HTR-8/SVneo (cell line): ENCODE measurements around the gene CDK12.
A peak's percentile ranks its signal among the peaks of the same experiment; 100 is the strongest.
"Not testable (repeated sequence)": the region's sequence is repeated elsewhere in the genome, so short reads cannot be mapped to it uniquely, and the experiment has no call there.

Source experiments
- DNase-seq: peaks from one replicate; pipeline ENCODE4 v3.0.0; 2011; ENCODE audit warnings: low spot score, mixed read lengths; ENCODE audit not compliant: insufficient read length
- FAIRE-seq: peaks from 2 replicates; lab custom pipeline; 2011; peaks lifted over from hg19 to GRCh38; lab: Jason Lieb, UNC

The CDK12 gene

DNA sequence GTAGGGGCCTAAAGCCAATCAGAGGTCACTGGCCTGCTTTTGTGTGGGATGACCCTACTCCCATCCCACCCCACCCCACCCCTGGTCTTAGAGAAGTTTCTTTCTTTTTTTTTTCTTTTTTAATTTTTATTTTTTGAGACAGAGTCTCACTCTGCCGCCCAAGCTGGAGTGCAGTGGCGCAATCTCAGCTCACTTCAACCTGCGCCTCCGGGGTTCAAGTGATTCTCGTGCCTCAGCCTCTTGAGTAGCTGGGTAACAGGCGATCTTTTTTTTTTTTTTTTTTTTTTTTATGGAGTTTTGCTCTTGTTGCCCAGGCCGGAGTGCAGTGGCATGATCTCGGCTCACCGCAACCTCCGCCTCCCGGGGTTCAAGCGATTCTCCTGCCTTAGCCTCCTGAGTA lies 83.1 kb downstream of the CDK12 start:
- FAIRE-seq: not testable (repeated sequence)

DNA sequence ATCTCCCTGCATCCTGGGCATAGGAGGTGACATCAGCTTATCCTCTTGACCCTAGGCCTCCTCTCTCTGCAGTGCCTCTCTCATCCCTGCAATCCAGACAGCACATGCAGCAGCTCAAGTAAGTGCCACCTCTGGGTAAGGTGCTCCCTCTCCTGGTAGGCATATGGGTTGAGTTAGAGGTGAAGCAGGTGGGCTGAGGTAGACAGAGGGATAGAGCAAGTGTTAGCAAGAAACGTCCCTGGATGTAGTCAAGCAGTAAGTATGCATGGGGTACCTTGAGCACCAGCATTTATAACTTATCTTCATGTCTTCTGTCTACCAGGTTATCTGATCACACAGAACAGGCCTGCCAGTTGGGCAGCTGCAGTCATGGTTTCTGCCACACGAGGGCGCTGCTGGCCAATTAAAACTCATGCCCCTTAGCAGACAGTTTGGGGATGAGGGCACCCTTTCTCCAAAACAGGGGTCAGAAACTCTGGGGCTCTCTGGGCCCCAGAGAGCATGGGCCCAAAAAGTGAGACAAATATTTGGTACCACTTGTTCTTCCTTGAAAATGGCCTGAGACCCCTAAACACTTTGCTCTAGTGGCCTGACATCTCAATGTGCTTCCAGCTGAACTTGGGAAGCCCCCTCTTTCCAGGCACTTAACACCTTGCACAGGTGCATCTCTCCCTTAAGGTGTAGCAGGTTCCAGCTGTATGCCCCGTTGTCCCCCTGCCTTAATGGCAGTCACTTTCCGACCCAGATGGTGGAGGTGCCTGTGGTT lies 86.6 kb downstream of the CDK12 start:
- DNase-seq: peak; percentile 84
- peak; percentile 85 for FAIRE-seq

More for the DNA sequence above, 83.1 kb downstream of the CDK12 start:
- DNase-seq: not testable (repeated sequence)

DNA sequence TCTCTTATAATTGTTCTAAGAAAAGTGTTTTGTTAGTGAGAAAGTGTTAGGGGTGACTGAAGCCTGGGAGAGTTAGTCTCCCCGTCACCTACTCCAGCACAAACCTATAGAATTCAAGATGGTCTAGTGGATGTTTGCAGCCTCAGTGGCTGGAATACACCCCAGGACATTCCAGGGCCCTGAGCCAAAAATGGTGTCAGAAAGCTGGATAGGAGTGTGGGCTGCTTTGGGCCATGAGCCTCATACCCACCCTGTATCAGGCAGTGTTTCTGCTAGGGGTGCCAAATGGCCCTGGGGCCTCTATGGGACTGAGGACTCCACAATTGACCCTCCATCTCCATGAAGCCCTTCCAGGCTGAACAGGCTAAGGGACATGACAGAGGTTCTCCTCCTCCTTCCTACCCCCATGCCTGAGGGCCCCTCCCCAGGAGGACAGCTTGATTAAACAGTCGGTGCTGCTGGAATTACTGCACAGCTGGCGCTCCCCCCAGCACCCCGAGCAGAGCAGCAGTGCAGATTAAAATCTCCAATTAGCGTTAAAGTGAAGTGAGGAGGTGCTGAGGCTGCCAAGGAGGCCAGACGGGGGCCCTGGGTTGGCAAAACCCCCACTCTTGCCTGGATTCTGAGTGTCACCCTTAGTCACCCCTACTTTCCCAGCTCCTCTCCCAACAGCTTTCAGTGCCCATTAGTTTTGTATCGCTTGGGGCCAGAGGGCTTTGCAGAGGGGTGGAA lies 87.4 kb downstream of the CDK12 start:
- DNase-seq: no peak
- FAIRE-seq: peak; percentile 9

DNA sequence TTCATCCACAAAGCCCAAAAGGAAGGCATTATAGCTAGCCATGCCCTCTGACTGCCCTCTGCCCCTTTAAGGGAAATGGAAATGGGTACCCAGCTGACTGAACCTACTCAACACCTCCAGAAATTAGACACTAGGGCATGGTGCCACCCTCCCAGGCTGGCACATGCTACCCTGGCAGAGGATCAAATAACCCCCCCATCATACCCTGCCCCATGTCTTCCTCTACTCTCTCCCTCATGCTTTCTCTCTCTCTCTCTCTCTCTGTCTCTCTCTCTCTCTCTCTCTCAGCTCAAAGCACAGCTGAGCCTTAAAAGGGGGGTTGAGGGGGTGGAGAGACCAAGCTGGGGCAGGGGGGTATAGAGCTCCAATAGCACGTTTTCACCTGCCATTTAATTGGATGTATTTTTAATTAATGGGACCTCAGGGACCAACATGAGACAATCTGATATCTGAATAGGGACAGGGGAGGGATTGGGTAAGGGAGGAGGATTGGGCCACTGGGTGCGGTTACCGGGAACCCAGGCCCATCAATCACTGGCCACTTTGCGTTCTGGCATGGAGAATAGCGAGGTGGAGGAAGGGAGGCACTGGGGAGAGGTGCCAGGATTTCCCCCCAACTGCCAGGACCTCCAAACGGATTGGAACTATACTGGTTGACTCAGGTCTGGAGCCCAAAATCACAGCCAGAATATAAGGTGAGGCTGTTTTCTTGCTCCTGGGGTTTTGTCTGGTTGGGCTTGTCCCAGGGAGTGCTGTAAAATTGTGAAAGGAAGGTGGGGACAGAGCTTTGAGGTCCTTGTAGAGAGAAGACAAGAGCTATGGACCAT lies 88.7 kb downstream of the CDK12 start:
- DNase-seq: no peak
- peak; percentile 44 for FAIRE-seq

DNA sequence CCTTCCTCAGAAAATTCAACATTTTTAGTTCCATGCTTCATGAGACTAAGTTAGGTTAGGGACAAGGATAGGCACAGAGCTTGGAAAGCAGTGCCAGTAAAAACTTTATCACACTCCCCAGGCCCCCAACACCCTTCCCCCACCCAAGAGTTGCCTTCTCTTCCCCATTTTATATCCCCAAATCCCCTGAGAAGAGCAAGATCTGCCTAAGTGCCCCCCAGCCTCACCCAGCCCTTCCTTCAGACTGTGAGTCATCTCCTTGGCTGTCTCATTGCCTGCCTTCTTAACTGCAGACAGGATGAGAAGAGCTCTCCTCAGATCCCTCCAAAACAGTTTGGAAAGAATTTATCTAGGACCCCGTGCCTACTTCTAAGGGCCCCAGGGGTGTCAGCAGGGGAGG lies 90.6 kb downstream of the CDK12 start:
- FAIRE-seq (no peak), DNase-seq (no peak)

DNA sequence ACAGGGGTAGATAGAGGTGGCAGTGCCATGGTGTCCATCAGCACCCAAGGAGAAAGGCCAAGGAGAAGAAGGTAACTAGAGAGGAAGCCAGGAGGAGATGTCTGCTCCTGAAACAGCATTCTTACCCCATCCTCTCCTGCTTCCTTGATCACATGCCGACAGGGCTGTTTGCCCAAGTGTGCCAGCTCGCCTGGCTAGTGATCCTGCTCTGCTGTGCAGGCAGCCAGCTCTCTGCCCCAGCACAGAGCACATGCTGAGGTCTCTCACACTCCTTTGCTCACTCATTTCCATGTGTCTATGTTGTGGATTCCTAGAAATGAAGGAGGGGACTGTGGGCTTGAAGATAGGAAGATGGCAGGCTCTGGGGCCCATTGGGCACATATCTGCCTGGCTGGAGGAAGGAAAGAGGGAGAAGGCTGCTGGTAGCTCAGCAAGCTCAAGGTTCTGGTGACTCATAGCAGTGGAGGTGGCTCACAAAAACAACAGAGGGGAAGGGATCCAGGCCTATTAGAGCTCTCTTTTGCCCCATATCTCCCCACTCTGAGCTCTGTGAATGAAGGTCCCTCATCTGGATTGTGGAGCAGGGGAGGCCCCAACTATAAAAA lies 92.2 kb downstream of the CDK12 start:
- DNase-seq (no peak), FAIRE-seq (no peak)

DNA sequence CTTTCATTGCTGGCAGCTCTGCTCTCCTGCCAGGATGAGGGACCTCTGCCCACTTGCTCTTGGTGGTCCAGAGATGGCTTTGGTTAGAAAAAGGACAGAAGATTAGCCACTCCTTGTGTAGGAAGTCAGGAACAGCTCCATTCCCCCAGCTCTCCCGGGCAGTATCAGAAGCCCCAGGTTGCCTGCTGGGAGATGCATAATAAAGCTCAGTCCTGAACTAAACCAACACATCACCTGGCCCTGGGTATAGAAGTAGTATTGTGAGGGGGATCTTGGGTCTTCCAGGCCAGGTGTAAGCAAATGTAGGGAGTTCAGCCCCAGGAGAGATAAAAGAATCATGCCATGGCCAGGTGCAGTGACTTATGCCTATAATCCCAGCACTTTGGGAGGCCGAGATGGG lies 94.1 kb downstream of the CDK12 start:
- DNase-seq (no peak), FAIRE-seq (no peak)

DNA sequence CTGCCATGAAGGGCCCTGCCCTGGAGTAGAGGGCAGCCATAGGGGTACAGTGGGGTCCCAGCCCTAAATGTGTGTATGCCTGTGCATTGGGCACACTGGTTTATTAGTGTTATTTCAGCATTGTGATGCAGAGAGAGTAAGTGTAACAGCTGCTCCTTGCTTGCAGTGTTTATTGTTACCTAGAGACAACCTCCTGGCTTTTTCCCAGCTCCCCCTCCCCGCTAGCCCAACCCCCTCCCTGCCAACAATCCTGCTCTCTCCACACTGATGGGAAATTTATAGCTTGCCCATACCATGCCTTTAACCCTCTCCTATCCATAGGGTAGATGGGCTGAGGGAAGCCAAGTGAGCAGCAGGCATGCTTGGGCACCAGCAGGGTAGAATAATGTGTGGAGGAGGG lies 95.1 kb downstream of the CDK12 start:
- FAIRE-seq (no peak), DNase-seq (no peak)

DNA sequence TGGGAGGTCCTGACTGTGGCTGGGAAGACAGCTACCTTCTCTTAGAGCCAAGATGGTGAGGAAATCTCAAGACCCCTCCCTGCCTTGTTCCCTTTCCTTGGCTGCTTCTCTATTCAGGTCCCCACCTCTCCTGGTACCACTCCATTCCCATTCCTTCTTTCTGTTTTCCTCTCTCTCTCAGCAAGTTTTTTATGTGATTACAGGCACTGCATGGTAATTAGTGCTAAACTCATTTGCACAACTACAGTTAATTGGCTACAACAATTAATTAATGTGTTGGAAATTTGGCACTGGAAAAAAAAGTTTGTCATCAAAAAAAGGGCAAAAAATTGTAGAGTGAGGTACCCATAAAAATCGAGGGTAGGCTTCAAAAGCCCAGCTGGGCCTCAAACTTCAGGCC lies 101.1 kb downstream of the CDK12 start:
- DNase-seq: no peak
- FAIRE-seq: no peak

DNA sequence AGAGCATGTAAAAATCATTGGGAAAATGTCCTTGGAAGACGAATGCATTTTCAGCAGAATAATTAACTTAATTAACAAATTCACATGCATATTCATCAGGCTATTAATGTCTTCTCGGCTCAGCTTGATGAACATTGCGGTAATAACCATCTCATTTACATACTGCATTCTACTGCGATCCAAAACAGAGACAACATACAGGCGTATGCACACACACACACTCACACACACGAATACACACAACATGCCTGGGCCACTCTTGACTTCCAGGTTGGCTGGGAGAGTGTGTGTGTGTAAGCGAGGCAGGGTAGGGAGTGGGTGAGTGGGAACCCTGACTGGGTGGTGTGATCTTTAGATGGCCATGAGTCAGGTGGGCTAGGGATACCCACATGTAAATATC lies 101.7 kb downstream of the CDK12 start:
- FAIRE-seq (peak; percentile 69), DNase-seq (no peak)

DNA sequence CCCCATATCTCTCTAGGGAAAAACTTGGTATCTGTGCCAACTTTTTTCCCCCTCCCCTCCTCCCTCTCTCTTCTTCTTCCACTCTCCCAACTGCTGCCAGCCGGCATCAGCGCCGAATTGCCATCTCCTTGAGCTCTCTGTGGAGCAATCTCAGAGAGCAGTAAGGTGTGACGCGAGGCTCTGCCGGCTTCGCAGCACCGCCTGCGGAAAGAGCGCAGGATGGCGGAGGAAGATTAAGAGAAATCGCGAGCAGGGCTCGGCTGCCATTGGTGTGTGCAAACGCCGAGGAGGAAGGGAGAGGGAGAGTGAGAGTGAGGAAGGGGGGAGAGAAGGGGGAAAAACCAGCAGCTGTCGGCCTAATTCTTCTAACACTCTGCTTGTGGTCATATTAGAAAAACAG lies 102.2 kb downstream of the CDK12 start:
- DNase-seq: no peak
- no peak for FAIRE-seq

DNA sequence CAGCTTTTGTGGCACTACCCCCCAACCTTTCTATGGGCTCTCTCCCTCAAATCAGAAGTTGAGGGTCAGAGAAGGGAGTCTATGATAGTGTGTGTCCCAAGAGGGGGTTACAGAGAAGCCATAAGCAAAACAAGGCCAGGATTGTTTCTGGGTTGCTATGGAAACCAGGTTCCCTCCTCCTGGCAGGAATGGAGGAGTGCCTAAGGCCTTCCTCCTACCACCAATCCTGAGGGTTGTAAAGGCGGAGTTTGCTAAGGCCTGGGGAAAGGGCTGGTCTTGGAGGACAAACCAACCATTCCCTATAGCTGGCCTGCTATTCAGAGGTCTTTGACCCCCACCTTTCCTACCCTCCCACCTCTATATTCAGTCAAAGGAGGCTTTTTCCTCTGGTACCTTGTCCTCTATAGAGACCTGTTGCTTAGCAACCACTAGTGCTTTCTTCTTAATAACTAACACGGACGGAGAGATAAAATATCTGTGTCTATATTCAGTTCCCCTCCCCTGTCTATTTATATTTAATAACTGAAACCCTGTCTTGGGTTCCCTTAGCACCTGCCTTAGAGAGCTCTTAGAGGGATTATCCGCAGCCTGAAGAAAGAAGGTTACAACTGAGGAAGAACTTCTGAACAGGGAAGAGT lies 103.0 kb downstream of the CDK12 start:
- FAIRE-seq (no peak), DNase-seq (no peak)

DNA sequence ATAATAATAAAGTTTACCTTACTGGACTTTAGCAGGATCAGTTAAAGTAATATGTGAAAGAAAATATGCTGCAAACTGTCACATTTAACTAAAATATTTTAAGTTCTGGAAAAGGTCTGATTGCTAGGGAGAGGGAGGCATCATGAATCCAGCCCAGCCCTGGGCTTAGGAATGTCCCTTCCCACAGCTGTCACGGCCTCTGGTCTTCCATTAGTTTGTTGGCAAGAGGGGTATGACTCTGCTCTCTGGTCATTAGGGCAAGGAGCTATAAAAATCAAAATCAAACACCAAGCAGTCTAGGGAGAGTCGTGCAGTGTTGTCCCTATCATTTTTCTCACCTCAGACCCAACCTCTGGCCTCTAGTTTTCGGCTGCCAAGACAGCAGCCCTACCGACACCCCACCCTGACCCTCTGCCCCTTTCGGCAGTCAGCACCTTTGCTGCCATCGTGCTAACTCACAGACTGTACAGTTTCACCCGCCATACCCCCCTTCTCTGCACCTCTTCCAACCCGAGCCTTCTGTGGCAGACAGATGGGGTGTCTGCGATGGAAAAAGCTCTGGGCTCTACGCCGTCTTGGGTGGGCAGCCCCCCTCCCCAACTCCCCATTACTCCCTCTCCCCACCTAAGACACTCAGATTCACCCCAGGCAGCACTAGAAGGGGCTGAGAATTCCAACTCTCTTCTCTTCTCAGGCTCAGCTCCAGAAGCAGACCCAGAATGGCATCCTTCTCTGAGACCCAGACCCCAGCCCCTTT lies 105.0 kb downstream of the CDK12 start:
- DNase-seq (no peak), FAIRE-seq (no peak)

DNA sequence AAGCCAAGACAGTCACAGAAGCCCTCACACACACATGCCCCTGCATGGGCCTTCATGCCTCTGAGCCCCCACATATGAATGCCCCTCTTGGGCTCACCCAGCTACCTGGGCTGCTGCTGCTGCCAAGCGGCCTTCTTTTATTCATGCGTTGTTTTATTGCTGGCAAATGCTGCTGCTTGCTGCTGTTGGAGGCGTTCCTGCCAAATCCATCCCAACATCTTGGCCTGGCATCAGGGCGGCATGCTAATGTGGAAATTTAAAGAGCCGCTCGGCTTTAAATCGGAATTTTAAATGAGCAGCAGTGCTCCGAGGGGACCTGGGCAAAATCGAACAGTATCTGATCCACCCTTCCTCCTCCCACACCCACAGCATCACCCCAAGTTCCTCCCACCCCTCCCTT lies 107.4 kb downstream of the CDK12 start:
- DNase-seq (no peak), FAIRE-seq (no peak)

DNA sequence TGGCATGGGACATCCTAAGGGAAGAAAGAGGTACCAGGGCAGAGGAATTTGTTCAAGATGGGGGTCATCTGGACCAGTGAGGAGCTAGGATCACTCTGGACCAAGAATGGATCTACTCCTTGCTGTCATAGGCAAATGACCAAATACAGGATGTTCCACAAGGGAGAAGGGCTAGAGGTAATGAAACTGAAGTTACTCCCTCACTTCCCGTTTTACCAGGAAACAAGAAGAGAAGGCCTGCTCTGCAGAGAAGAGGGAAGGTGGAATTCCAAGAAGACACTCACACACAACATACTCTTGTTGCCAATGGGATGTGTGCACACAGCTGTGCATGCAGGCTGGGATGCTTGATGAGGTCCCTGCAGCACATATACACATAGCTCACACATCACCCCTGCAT lies 107.8 kb downstream of the CDK12 start:
- no peak for FAIRE-seq
- no peak for DNase-seq

DNA sequence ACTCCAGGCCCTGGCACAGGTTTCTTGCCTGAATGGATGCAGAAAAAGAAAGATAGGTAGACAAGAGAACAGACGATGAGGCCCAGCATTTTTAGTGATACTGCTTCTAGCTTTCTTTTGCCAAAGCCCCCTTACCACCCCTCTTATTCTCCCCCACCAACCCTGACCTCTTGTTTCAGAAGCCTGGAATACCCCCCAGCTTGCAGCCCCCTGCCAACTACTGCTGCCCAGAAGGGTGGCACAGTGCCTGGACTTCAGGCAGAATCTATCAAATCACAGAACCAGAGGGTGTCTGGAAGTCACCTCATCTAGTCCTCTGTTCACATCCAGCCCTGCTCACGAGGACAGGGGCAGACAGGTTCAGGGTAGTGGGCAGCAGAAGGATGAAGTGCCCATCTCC lies 110.8 kb downstream of the CDK12 start:
- FAIRE-seq (no peak), DNase-seq (no peak)

DNA sequence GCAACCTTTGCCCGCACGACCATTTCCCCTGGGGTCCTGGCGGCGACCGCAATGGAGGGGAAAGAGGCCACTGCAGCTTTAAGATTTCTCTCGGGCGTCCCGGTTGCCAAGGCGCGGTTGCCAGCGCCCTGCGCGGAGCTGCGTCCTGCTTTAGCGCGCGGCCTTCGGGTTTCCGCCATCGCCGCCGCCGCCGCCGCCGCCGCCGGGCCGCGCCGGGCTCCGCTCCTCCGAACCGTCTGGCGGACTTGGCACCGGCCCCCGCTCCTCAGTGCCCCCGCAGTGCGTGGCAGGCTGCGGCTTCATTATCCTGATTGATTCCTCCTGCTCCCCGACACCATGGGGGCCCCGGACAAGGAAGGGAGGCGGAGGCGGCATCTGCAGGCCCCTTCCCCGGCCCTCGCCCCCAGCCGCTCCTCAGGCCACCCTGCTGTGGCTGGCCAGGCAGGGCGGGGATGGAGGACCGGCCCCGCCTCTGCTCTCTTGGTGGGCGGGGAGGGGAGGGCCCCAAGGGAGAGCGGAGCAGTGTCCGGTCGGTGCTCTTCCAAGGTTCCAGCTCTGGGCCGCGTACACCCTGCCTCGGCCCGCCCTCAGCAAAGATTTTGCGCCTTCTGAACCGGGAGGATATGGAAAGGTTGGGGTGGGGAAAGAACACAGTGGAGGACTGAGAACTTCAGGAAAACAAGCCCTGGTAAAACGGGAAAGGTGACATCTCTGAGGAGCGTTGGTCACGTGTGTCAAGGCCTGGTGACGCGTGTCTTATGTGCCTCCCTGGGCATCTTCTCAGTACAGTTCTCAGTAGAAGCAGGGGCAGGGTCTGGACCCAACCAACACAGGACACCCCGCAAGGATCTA lies 112.4 kb downstream of the CDK12 start:
- DNase-seq (peak; percentile 93), FAIRE-seq (peak; percentile 80)

DNA sequence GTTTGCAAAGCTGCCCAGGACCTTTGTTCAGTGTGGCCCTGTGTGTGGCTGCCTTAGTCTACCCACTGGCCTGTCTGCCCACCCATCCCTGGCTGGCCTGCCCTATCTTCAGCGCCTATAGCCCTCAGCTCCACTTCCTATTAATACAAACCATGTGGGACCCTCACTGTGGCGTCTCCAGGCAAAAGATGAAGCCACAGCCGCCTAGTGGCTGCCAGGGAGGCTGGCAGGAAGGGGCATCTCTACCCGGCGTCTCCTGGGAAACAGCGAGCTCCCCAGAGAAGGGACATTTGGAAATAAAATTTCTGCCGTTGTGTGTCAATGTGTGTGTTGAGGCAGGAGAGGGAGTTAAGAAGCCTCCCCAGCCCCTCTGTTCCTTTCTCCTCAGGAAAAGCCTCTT lies 114.9 kb downstream of the CDK12 start:
- DNase-seq (peak; percentile 48), FAIRE-seq (no peak)
